HUES48 (cell line): Measurements from ENCODE around the gene CPE.
"Not testable (repeated sequence)": the region's sequence is repeated elsewhere in the genome, so short reads cannot be mapped to it uniquely, and the experiment has no call there.

Source experiments
- H3K27ac ChIP-seq: one replicate; pipeline ENCODE4 v1.7.0; 2013; ENCODE audit warnings: low read depth, low read length, inconsistent platforms
- H3K27me3 ChIP-seq: 2 replicates; pipeline ENCODE4 v1.6.1; 2013; ENCODE audit warnings: mild to moderate bottlenecking, low read length; ENCODE audit not compliant: control insufficient read depth, insufficient read depth
- H3K36me3 ChIP-seq: 2 replicates; pipeline ENCODE4 v1.6.1; 2013; ENCODE audit warnings: low read length; ENCODE audit not compliant: control insufficient read depth, insufficient read depth
- H3K4me1 ChIP-seq: 2 replicates; pipeline ENCODE4 v1.6.1; 2013; ENCODE audit warnings: mild to moderate bottlenecking, low read length; ENCODE audit not compliant: control insufficient read depth, insufficient read depth
- H3K4me3 ChIP-seq: 2 replicates; pipeline ENCODE4 v1.5.1; 2013; ENCODE audit warnings: mild to moderate bottlenecking, low read depth, low read length
- H3K9ac ChIP-seq: 2 replicates; pipeline ENCODE4 v1.6.1; 2013; ENCODE audit warnings: mild to moderate bottlenecking, low read depth, low read length, moderate library complexity
- H3K9me3 ChIP-seq: 2 replicates; pipeline ENCODE4 v1.6.1; 2013; ENCODE audit warnings: low read length; ENCODE audit not compliant: control insufficient read depth, insufficient read depth

The CPE gene

GRCh38 chr4:165378745-165379677, at the start of gene CPE:
Gene CPE (plus strand): TSS chr4:165379008. CDS start chr4:165379222, 214 bp downstream.
- Histone ChIP-seq H3K36me3 (no peaks in the 10 kb centered on the region), H3K9me3 (no peaks in the 10 kb centered on the region), H3K27ac (no peak within 1 kb of the TSS), H3K4me3 (peak within 1 kb of the TSS; percentile 72), H3K27me3 (peaks cover 35% of the 10 kb centered on the region), H3K4me1 (peaks cover 26% of the 10 kb centered on the region), H3K9ac (peak within 1 kb of the TSS; percentile 19; the same call in 1 of the 2 replicates)

DNA sequence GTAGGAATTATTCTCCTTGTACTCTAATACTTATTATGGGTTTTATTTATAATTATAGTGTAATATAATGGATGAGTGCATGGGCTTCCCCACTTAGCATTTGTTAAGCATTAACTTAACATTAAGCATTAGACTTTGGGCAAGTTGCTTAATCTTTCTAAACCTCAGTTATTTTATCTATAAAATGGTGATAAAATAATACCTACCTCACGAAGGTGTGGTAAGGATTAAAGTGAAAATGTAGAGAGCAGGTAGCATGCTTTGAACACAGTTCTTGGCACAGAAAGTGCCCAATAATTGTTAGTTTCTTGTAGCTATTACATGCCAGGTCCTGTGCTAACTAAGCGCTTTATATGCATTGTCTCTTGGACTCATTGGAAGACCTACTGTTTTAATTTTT, 48.7 kb upstream of the CPE start:
- Histone ChIP-seq H3K9me3 (no peaks in the 10 kb centered on the region), H3K36me3 (peaks cover 52% of the 10 kb centered on the region), H3K4me1 (peaks cover 22% of the 10 kb centered on the region), H3K27me3 (no peaks in the 10 kb centered on the region), H3K4me3 (peak overlapping the region; percentile 99), H3K9ac (no peak overlapping the region), H3K27ac (no peak overlapping the region)

- H3K36me3 ChIP-seq: peaks cover 58% of the 10 kb centered on the region
- H3K9me3 ChIP-seq: no peaks in the 10 kb centered on the region
- no peaks in the 10 kb centered on the region for H3K27me3 ChIP-seq
- H3K9ac ChIP-seq: no peak overlapping the region
- peaks cover 17% of the 10 kb centered on the region for H3K4me1 ChIP-seq
- H3K27ac ChIP-seq: no peak overlapping the region
- H3K4me3 ChIP-seq: peak overlapping the region; percentile 99
Measured at GRCh38 chr4:165330666-165331065, 48.1 kb upstream of the CPE start.

DNA sequence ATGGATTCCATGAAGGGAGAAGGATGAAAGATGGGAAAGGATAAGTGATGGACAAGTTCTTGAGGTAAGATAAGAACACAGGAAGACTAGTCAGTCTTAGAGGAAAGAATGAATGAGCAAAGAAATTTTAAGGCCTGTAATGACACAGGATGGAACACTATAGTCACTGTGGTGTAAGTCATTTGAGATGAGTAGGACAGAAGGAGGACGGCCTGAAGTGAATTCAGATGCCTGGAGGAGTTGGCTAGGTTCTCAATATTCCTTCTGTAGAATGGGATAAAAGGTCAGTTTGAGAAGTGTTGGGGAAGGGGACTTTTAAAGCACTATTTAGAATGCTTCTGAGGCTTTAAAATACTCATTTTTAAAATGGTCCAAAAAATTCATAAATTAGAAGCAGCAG, 47.4 kb upstream of the CPE start:
- H3K27ac ChIP-seq: no peak overlapping the region
- H3K9me3 ChIP-seq: no peaks in the 10 kb centered on the region
- H3K4me1 ChIP-seq: peaks cover 11% of the 10 kb centered on the region
- H3K9ac ChIP-seq: no peak overlapping the region
- peaks cover 64% of the 10 kb centered on the region for H3K36me3 ChIP-seq
- no peaks in the 10 kb centered on the region for H3K27me3 ChIP-seq
- peak overlapping the region; percentile 99; the same call in 1 of the 2 replicates for H3K4me3 ChIP-seq

GRCh38 chr4:165331823-165332222, 47.0 kb upstream of the CPE start:
- Histone ChIP-seq H3K27me3 (no peaks in the 10 kb centered on the region), H3K9ac (no peak overlapping the region), H3K4me1 (peaks cover 8% of the 10 kb centered on the region; the same call in 1 of the 2 replicates), H3K27ac (no peak overlapping the region), H3K36me3 (peaks cover 68% of the 10 kb centered on the region), H3K9me3 (no peaks in the 10 kb centered on the region), H3K4me3 (peak overlapping the region; percentile 99; the same call in 1 of the 2 replicates)

DNA sequence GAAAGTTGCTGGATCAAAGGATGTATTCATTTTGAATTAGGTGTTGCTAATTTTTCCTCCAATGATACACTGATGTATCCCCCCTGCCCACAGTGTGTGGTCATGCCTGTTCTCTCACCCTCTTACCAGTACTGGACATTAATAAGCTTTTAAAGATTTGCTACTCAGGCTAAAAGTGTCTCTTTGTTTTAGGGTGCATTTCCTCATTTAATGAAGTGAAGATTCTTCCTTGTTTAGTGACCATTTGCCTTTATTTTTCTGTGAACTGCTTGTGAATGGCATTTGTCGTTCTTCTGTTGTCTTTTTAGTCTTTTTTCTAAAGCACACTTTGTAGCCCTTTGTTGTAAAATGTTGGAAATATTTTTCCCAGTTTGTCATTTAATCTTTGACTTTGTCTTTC, 46.3 kb upstream of the CPE start:
- Histone ChIP-seq H3K9ac (no peak overlapping the region), H3K4me1 (peaks cover 8% of the 10 kb centered on the region; the same call in 1 of the 2 replicates), H3K9me3 (no peaks in the 10 kb centered on the region), H3K27me3 (no peaks in the 10 kb centered on the region), H3K36me3 (peaks cover 75% of the 10 kb centered on the region), H3K4me3 (peak overlapping the region; percentile 99; the same call in 1 of the 2 replicates), H3K27ac (no peak overlapping the region)

DNA sequence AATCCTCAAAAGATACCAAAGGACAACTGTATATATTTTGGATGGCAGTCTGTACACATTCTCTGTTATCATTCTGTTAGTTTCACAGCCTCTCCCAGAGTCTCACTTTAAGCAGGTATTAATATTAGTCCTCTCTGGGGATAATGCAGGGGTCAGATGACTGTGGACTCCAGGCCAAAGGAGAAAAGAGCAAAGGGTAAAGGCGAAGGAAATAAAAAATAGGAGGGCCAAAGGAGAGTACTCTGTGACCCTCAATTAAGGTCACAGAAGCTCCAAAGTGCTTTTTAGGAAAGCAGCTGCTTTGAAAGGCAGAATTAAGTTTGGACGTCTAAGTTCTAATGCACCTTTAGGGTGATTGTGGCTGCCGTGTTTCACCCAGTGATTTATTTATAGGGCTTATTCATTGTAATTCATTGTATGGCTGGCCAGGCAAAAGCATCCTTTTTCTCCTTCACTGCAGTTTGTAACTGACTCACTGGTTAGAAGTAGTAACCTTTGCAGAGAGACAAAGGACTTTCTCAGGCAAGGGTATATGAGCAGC, 43.6 kb upstream of the CPE start:
- peaks cover 98% of the 10 kb centered on the region for H3K36me3 ChIP-seq
- no peak overlapping the region for H3K27ac ChIP-seq
- no peaks in the 10 kb centered on the region for H3K27me3 ChIP-seq
- H3K4me1 ChIP-seq: peaks cover 4% of the 10 kb centered on the region; the same call in 1 of the 2 replicates
- H3K9me3 ChIP-seq: no peaks in the 10 kb centered on the region
- no peak overlapping the region for H3K9ac ChIP-seq
- no peak overlapping the region for H3K4me3 ChIP-seq

DNA sequence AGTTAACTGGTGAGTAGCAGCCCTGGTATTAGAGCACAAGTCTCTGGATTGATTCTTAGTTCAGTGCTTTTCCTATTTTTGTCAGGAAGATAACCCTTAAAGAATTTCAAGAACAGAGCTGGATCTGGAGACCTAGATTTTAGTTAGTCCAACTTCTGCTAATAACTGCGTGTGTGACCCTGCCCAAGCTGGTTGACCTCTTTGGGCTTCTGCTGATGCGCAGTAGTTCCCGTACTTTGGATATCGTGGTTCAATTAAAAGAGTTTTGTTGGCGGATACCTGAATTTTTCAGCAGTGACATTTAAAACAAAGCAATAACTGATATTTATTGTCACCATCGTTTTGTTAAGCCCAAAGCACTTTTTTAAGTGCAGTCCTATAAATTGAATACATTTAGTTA, 42.1 kb upstream of the CPE start:
- H3K9ac ChIP-seq: no peak overlapping the region
- H3K27ac ChIP-seq: no peak overlapping the region
- no peaks in the 10 kb centered on the region; the same call in 1 of the 2 replicates for H3K4me1 ChIP-seq
- no peaks in the 10 kb centered on the region for H3K27me3 ChIP-seq
- no peak overlapping the region for H3K4me3 ChIP-seq
- H3K9me3 ChIP-seq: no peaks in the 10 kb centered on the region
- peaks cover 99% of the 10 kb centered on the region for H3K36me3 ChIP-seq

DNA sequence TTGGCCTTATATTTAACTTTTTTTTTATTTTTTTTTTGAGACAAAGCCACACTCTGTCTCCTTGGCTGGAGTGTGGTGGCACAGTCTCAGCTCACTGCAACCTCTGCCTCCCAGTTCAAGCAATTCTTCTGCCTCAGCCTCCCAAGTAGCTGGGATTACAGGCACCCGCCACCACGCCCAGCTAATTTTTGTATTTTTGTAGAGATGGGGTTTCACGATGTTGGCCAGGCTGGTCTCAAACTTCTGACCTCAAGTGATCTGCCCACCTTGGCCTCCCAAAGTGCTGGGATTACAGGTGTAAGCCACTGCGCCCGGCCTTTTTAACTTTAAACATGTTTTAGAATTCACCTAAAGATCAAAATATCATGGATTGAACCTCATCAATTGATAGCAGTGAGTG, 36.5 kb upstream of the CPE start:
- H3K36me3 ChIP-seq: peaks cover 61% of the 10 kb centered on the region
- H3K27ac ChIP-seq, H3K9me3 ChIP-seq, H3K27me3 ChIP-seq, H3K4me3 ChIP-seq, H3K4me1 ChIP-seq, H3K9ac ChIP-seq: not testable (repeated sequence)

GRCh38 chr4:165343353-165344191, 35.2 kb upstream of the CPE start:
- H3K4me1 ChIP-seq: no peaks in the 10 kb centered on the region
- no peaks in the 10 kb centered on the region for H3K27me3 ChIP-seq
- no peak overlapping the region for H3K9ac ChIP-seq
- H3K9me3 ChIP-seq: no peaks in the 10 kb centered on the region
- H3K36me3 ChIP-seq: peaks cover 49% of the 10 kb centered on the region
- H3K4me3 ChIP-seq: no peak overlapping the region
- H3K27ac ChIP-seq: no peak overlapping the region
